HCEC 1CT (cell line): ENCODE measurements around the gene COLEC12.
"Not testable (repeated sequence)": the region's sequence is repeated elsewhere in the genome, so short reads cannot be mapped to it uniquely, and the experiment has no call there.

Experiments
- DNase-seq: peaks from one replicate; pipeline ENCODE4 v3.0.0-alpha.2; 2017

The COLEC12 gene

DNA sequence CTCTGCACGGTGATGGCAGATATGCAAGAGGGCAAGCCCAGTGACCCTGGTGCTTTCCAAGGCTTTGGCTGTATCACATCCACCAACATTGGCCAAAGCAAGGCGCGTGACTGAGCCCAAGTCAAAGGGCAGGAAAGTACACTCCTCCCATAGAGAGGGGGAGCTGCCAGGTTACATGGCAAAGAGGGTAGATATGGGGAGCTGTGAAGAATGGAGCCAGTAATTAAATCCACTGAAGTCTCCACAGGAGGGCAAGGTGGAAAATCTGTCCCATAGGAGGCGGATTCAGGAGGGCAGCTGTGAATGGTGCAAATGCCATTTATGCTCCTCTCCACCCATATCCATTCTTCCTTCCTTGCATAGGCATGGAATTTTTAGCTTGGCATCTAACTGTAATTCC lies 188.1 kb downstream of the COLEC12 start:
- DNase-seq = no peak

DNA sequence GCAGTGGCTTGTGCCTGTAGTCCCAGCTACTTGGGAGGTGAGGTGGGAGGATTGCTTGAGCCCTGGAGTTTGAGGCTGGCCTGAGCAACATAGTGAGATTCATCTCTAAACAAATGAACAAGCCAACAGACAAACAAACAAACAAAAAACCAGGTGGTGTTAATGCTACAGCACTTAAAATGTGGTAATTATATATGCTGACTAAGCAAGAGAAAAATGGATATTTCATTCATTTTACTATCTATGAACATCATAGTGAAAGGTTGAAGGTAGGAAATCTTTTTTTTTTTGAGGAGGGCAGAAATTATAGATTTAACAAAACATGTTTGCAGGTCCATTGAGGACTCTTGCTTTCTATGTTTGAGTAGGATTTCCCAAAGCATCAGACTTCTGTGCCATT lies 190.5 kb downstream of the COLEC12 start:
- no peak for DNase-seq

GRCh38 chr18:308086-308485 lies 192.4 kb downstream of the COLEC12 start:
- not testable (repeated sequence) for DNase-seq

DNA sequence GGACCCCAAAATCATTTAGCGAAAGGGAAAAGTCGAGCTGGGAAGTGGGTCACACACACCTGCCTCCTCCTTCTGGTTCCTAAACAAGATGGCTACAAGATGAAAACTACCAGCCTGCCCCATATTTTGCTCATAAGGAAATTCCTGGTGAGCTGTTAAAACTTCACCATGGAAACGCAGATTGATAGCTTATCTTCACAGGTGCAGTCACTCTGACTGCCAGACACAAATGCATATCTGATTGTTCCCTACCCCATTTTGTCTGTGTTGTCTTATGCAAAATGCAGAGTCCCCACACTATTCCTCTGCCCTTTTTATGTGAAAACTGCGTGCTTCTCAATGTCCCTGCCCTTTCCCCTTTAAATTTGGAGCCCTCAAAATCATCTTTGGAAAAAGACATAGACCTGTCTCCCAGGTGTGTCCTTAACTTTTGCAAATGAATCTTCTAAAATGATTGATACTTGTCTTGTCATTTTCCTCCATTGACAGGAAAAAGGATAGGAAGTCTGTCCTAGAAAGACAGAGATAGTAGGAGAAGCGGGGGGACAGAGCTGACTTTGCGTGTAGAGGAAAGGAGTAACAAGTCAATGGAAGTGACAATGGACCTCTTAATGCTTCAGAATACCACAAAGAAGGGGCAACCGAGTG lies 193.8 kb downstream of the COLEC12 start:
- DNase-seq = no peak

- DNase-seq = no peak
Observed at GRCh38 chr18:305003-305501, 195.4 kb downstream of the COLEC12 start.

- no peak for DNase-seq
Observed at GRCh38 chr18:303607-304006, 196.9 kb downstream of the COLEC12 start.

DNA sequence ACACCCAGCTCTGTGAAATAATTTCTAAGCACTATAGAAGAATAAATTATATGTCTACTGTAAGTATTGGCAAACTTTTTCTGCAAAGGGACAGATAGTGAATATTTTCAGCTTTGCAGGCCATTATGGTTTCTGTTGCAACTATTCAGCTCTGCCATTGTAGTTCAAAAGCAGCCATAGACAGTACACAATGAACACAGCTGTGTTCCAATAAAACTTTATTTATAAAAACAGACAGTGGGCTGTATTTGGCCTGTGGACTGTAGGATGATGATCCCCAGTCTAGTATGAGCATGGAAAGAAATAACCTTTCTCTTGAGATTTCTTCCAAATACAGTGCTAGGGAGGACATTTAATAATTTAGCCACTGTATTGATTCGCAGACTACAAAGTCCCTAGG lies 197.5 kb downstream of the COLEC12 start:
- no peak for DNase-seq

GRCh38 chr18:302097-302496 lies 198.4 kb downstream of the COLEC12 start:
- no peak for DNase-seq

DNA sequence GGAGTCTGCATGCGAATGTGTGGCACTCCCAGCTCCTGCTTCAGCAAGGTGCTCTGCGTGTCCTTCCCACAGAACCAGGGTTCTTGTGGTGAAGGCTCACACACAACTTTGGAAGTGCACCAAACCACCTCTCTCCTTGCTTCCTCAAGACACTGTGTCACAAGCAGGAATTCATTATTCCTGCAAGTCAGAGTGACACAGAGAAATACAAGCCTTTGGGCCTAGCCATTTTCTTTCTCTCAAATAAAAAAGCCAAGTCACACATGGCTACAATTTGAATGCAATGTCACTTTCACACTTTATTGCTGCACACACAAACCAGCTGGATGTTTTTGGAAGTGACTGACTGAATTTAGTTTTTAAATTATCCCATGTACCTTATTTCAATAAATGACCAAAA lies 202.6 kb downstream of the COLEC12 start:
- DNase-seq = no peak

DNA sequence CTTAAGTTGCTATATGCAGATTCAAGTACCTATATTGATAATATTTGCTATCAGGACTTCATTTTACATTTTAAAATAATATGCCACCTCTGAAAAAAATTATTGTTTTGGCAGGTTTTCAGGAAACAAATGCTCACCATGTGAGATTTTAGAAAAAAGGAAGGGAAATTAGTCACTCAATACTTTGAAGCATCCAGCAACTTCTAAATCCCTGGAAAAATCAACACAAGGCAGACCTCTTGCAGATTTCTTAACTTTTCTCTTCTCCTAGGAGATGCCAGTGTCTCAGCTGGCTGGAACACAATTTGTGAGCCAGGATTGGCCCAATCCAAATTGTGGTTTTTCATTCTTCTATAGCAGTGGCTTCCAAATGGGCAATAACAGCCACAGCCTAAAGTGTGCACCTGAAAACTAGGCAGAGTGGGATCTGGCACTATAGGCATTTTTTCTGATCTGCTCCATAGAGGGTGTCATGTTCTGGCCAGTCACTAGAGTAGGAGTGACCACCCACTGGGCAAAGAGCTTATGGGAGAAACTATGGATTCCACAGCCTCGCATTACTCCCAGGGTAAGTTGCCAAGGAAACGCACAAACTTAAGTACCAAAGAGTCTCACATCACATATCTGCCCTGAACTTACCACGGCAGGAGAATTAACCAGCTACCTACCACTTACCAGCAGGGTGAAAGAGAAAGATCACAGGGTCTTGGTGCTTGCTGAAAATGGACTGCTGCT lies 204.6 kb downstream of the COLEC12 start:
- DNase-seq = peak; percentile 35

- no peak for DNase-seq
Observed at GRCh38 chr18:294566-294965, 205.9 kb downstream of the COLEC12 start.

DNA sequence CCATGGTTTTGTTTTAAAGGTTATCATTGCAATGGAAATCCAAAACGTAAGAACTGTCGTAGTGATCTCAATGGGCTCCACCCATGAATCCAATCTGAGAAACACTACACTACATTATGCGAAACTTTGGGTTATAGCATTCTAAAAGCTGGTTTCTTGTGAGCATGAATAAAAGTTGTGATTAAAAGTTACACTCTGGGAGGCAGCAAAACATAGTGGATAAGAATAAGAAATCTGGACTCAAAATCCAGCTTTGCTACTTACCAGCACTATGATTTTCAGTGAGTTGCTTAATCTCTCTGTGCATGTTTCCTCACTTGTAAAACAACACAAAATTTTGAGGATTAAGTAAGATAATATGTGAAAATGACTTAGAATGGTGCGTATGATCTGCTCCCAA lies 207.0 kb downstream of the COLEC12 start:
- peak; percentile 14 for DNase-seq

- peak; percentile 37 for DNase-seq
Observed at GRCh38 chr18:292271-292670, 208.2 kb downstream of the COLEC12 start.

GRCh38 chr18:289970-290369 lies 210.5 kb downstream of the COLEC12 start:
- DNase-seq = not testable (repeated sequence)

DNA sequence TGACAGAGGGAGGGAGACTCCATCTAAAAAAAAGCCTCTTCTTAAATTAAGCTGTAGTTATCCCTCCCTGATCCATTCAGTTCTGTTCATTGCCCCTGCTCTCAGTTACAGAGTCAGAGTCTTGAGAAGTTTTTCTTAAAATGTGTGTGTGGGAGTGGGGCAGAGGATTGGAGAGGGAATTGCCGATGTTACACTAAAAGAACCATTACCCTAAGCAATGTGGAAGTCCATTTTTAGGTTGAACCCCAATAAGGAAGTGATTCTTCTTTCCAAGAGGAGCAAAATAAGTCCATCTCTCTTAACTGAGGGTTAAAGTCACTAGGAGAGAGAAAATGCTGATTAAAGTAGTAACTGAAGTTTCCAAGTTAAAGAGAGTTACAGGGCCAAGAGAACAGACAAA lies 211.5 kb downstream of the COLEC12 start:
- DNase-seq = no peak

GRCh38 chr18:286515-287310 lies 213.8 kb downstream of the COLEC12 start:
- DNase-seq = peak; percentile 40

- no peak for DNase-seq
Observed at GRCh38 chr18:285817-286216, 214.7 kb downstream of the COLEC12 start.

- DNase-seq = no peak
Observed at GRCh38 chr18:275486-275885, 225.0 kb downstream of the COLEC12 start.

DNA sequence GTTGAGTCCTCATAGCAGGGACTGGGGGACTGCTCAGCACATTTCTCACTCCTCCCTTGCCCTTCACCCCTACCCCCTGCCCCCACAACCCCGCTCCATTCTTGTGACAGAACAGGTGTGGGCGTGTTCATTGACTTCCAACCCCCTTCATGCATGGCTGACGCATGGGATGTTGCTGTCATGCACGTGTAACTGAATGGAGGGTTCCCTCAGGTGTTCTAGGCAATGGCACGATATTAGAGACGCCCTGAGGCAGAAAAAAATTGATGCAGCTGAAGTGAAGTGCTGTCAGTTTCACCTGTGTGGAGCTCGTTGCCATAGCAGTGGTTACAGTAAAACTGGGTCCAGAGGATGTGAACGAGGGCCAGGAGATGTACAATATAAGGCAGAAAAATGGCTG lies 226.2 kb downstream of the COLEC12 start:
- no peak for DNase-seq

DNA sequence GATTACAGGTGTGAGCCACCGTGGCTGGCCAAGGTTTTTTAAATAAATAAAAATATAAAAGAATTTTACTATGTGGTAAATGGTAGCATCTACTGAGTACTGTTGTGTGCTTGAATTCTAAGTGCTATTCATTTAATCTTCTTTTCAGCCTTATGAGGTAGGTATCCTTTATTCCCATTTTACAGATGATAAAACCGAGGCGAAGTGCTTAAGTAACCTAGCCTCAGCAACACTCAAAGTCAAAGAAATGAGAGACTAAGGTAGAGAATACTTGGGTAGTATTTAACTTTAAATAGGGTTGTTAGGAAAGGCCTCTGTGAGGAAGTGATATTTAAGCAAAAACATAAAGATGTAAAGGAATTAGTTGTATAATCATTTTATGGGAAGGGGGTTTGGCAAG lies 227.0 kb downstream of the COLEC12 start:
- no peak for DNase-seq

- DNase-seq = no peak
Observed at GRCh38 chr18:272650-273049, 227.9 kb downstream of the COLEC12 start.

- no peak for DNase-seq
Observed at GRCh38 chr18:269480-270095, 230.9 kb downstream of the COLEC12 start.
